ENCODE results near the gene TIAM1. TPM values are rescaled to one million over a fixed set of nuclear protein-coding genes. Genes with fewer than 3 reads are reported as not detected.

TIAM1 gene
- total and polyA plus RNA-seq, 11 donors: 0.31 to 9.4 (median 1.1) TPM

- intact Hi-C loops (cut with DNase I): loop anchor here in 1 of 10 donors (10.0 kb wide), 1 partner anchor 60 kb away; no protein-coding TSS in a partner anchor
- peaks cover 0 to 10% (median 0%) of the 10 kb centered on the region in 12 donors for H3K4me1 ChIP-seq
These were observed 79.5 kb downstream of the TIAM1 start for GRCh38 chr21:31264574-31264973.

DNA sequence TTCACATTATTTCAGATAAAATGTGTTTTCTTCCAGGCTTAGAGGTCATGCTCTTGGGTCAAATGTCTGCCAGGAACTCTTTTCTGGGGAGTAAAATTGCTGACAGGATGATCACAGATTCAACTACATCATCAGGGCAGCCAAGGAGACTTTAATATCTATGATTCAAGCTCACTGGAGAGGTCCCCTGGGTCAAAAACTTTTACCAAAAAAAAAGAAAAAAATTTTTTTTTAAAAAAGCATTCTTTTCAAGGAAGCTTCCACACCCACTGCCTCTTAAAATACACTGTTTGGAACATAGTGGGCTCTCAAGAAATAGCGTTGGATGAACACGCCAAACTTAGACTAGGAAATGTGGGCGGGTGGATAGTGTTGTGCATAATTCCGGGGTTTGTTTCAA is 81.3 kb downstream of the TIAM1 start:
- peaks cover 0 to 10% (median 0%) of the 10 kb centered on the region in 12 donors for H3K4me1 ChIP-seq
- ATAC-seq: peak in 2 of 4 donors; percentile 36 to 53
- no peaks in the 10 kb centered on the region for H3K9me3 ChIP-seq
- TF ChIP-seq, protein P1, sequence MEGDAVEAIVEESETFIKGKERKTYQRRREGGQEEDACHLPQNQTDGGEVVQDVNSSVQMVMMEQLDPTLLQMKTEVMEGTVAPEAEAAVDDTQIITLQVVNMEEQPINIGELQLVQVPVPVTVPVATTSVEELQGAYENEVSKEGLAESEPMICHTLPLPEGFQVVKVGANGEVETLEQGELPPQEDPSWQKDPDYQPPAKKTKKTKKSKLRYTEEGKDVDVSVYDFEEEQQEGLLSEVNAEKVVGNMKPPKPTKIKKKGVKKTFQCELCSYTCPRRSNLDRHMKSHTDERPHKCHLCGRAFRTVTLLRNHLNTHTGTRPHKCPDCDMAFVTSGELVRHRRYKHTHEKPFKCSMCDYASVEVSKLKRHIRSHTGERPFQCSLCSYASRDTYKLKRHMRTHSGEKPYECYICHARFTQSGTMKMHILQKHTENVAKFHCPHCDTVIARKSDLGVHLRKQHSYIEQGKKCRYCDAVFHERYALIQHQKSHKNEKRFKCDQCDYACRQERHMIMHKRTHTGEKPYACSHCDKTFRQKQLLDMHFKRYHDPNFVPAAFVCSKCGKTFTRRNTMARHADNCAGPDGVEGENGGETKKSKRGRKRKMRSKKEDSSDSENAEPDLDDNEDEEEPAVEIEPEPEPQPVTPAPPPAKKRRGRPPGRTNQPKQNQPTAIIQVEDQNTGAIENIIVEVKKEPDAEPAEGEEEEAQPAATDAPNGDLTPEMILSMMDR (IDR thresholded peaks at IDR 0.05): no peak
- no peak for TF ChIP-seq POLR2A (IDR thresholded peaks at IDR 0.05)
- no peak overlapping the region for H3K4me3 ChIP-seq
- intact Hi-C loops (cut with DNase I): loop anchor here in 1 of 10 donors (10.0 kb wide), 1 partner anchor 58 kb away; no protein-coding TSS in a partner anchor
- 58 to 68% (median 62%) methylated on average over 4 of the region's 4 CpGs for WGBS, 4 donors
- H3K27me3 ChIP-seq: no peaks in the 10 kb centered on the region
- no peak overlapping the region for H3K27ac ChIP-seq
- DNase-seq: no peak
- H3K36me3 ChIP-seq: no peaks in the 10 kb centered on the region

More at GRCh38 chr21:31264574-31264973, 79.5 kb downstream of the TIAM1 start:
- H3K9me3 ChIP-seq: no peaks in the 10 kb centered on the region
- TF ChIP-seq, protein P1 (IDR thresholded peaks at IDR 0.05): no peak
- no peak for TF ChIP-seq POLR2A (IDR thresholded peaks at IDR 0.05)
- H3K36me3 ChIP-seq: no peaks in the 10 kb centered on the region
- H3K27me3 ChIP-seq: no peaks in the 10 kb centered on the region
- H3K4me3 ChIP-seq: no peak overlapping the region
- ATAC-seq (no peak), DNase-seq (no peak)
- no peak overlapping the region for H3K27ac ChIP-seq
- 93 to 98% (median 95%) methylated on average over 6 of the region's 6 CpGs for WGBS, 4 donors

GRCh38 chr21:31261759-31262158 is 82.3 kb downstream of the TIAM1 start:
- ATAC-seq (no peak), DNase-seq (no peak)
- intact Hi-C loops (cut with DNase I): loop anchor here in 1 of 10 donors (10.0 kb wide), 1 partner anchor 57 kb away; no protein-coding TSS in a partner anchor
- Histone ChIP-seq H3K27ac (no peak overlapping the region), H3K9me3 (no peaks in the 10 kb centered on the region), H3K27me3 (no peaks in the 10 kb centered on the region), H3K4me1 (peaks cover 0 to 10% (median 0%) of the 10 kb centered on the region in 12 donors), H3K4me3 (no peak overlapping the region), H3K36me3 (no peaks in the 10 kb centered on the region)
- no peak for TF ChIP-seq POLR2A (IDR thresholded peaks at IDR 0.05)
- TF ChIP-seq, protein P1 (IDR thresholded peaks at IDR 0.05): no peak
- WGBS, 4 donors: 86 to 91% (median 87%) methylated on average over 8 of the region's 8 CpGs

DNA sequence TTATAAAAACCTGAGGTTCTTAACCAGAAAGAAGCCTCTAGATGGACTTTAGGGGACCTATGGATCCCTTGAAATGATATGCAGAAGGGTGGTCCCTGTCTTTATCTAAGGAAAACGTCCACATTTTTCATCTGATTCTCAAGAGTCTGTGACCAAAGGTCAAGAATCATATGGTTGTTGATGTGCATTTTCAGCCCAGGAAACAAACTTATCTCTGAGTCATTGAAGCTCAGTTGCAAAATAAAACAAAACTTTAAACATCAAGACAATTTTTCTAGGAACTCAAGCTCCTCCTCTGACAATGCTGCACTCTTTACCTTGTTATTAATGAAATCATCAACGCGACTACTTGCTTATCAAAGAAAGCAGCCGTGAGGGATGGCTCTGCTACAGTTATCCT is 83.3 kb downstream of the TIAM1 start:
- H3K27me3 ChIP-seq: no peaks in the 10 kb centered on the region
- no peak for ATAC-seq
- no peak for DNase-seq
- H3K36me3 ChIP-seq: no peaks in the 10 kb centered on the region
- H3K4me3 ChIP-seq: no peak overlapping the region
- 49 to 55% (median 51%) methylated on average over 4 of the region's 4 CpGs for WGBS, 4 donors
- no peak overlapping the region for H3K27ac ChIP-seq
- no peaks in the 10 kb centered on the region for H3K9me3 ChIP-seq
- intact Hi-C loops (cut with DNase I): loop anchor here in 1 of 10 donors (10.0 kb wide), 1 partner anchor 56 kb away; no protein-coding TSS in a partner anchor
- no peak for TF ChIP-seq POLR2A (IDR thresholded peaks at IDR 0.05)
- TF ChIP-seq, protein P1 (IDR thresholded peaks at IDR 0.05): no peak
- peaks cover 0 to 8% (median 0%) of the 10 kb centered on the region in 12 donors for H3K4me1 ChIP-seq

Measured in heart left ventricle (tissue), 16 donors.